ENCODE results near the gene GTF3C2.

DNA sequence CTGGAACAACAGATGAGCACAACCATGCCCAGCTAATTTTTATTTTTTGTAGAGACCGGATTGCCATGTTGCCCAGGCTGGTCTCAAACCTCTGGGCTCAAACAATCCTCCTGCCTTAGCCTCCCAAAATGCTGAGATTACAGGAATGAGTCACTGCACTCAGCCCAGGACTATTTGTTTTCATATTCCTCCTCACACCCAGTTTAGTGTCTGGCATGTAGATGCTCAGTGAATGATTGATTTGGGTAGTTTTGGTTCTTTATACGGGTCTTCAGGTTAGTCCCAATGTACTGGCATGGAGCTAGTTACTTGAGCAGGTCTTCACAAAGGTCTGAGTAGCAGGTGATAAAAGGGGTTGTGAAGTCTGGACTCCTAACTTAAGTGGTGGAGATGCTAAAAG lies 7.4 kb upstream of the GTF3C2 start:
- TF ChIP-seq EP300 (IDR thresholded peaks at IDR 0.05; ENCODE audit: borderline replicate concordance) (no peak), NFIC (IDR thresholded peaks at IDR 0.05) (no peak), YY1 (IDR thresholded peaks at IDR 0.05; ENCODE audit: low read depth) (no peak), RAD21 (IDR thresholded peaks at IDR 0.05; ENCODE audit: low read depth) (no peak), TAF1 (IDR thresholded peaks at IDR 0.05; ENCODE audit: low read depth) (no peak)

Data from Ishikawa (cell line).